Fibroblast of lung (primary cell): Measurements from ENCODE around the gene CEP20.

Experiments used
- CTCF ChIP-seq, 2 donors: IDR thresholded peaks in 1 of 2; conservative IDR thresholded peaks in 1 of 2; 1 replicate in 1 of 2; 2 replicates in 1 of 2; pipeline ENCODE4 v1.5.1; 2011 to 2012; ENCODE audit warnings: low read length in 2 of 2, control low read depth in 1 of 2, inconsistent platforms in 1 of 2, low read depth in 1 of 2, mild to moderate bottlenecking in 1 of 2
- EZH2 ChIP-seq: IDR thresholded peaks from 2 replicates; pipeline ENCODE4 v1.5.1; 2012; ENCODE audit warnings: low read length, control low read depth, mild to moderate bottlenecking; ENCODE audit errors: missing control alignments

- TF ChIP-seq CTCF (conservative IDR thresholded peaks at IDR 0.05 in 1 of 2, IDR thresholded peaks at IDR 0.05 in 1 of 2; ENCODE audit: low read depth in 1 of 2, low read length in 2 of 2) (no peak), EZH2 (no peak)
Observed at GRCh38 chr16:15873301-15873700, 15.1 kb downstream of the CEP20 start.
